Limb (tissue), 2 donors: ENCODE results near the gene DPP6.
"Not testable (repeated sequence)": the region's sequence is repeated elsewhere in the genome, so short reads cannot be mapped to it uniquely, and the experiment has no call there.

Source experiments
- DNase-seq, 2 donors: peaks; one replicate each; pipeline ENCODE4 v3.0.0-alpha.2; 2016; ENCODE audit errors: extremely low spot score in 2 of 2

The DPP6 gene

DNA sequence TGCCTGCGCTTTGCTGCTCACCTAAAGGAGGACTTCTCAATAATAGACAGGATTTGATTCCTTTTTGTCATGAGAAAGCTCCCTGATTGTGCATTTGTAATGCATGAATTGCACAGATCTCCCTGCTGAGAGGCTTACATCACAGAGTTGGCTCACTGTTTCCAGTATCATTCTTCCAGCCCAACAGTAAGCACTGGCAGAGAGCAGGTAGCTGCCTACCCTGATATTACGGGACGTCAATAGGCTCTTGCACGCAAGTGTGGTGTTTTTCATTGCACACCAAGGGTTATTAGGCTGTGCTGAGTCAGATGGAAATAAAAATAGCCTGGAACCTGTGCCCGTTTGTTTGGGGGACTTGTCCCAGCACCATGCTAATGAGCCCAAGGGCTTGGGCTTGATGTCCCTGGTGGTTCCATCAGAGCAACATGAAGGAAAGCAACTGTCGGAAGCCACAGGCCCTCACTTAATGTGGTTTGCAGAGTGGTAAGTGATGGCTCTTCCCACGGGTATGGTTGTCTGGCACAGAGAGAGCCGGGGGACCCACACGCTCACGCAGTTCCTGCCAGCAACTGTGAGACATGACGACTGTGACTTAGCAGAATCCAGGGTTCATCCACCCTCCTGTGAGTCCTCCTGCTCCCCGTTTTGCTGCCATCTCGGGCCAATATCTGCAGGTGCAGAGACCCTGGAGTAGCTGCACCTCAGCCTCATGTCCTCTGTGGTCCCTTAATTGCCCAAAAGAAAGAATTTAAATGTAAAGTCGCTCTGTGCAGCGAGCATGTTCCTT, 20.4 kb downstream of the DPP6 start:
- not testable (repeated sequence) for DNase-seq

DNA sequence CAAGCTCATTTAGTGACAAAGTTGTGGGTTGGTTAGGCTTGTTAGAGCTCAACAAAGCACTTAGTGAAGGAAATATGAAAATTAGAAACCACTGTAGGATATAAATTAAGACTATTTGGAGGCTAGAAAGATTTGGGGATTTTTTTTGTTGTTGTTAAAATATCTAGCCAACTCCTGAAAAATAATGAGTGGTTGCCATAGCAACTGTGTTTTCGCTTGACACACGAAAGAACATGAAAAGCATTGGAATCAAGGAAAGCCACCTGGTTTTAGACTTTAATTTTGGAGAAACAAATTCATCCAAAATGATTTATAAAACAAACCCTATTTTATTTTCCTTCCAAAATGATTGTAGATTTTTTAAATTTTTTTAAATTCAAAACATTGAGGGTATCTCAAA, 26.3 kb downstream of the DPP6 start:
- DNase-seq: not testable (repeated sequence)

DNA sequence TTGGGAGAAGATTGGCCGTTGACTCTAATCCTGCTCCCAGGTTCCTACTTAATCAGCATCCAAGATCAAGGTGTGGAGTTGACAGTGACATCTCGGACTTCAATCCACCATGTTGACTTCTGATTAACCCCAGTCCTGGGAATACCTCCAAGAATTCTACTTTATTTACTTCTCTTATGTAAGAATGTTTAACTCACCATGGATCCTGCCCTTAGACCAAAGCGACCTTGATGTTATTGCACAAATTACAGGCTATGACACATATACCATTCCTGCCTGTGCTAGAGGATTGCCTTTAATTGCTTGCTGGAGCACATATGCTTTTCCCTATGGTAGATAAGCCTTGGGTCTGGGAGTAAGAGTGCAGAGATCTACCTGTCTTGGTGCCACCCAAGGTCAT, 28.1 kb downstream of the DPP6 start:
- DNase-seq: not testable (repeated sequence)

DNA sequence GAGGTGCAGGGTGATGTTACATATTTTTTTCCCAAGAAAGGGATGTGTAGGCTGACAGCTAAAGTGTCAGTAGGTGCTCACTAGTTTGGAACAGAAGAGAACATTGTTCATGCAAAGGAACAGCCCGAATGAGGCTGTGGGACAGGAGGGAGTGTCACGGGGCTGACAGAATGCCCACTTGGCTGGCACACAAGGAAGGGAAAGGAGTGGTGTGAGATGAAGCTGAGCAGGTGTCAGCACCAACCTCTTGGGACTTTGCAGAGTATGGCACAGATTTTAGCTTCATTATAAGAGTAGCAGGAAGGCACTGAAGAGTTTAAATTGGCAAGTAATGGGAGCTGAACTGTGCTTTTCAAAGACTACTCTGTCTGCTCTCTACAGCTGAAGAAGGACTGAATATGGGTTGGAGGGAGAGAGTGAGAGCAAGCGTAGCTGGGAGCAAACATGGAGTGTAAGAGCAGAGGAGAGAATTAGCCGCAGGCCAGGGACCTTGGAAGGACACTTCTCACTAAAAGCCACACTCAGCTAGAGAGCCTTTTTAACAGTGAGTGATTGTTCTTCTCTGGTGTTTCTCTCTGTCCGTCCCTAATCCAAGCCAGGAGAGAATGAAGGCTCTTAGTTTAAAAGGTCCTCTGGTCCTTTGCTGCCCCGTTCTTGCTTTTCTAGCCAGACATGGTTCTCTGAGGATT, 35.0 kb downstream of the DPP6 start:
- DNase-seq: not testable (repeated sequence)

DNA sequence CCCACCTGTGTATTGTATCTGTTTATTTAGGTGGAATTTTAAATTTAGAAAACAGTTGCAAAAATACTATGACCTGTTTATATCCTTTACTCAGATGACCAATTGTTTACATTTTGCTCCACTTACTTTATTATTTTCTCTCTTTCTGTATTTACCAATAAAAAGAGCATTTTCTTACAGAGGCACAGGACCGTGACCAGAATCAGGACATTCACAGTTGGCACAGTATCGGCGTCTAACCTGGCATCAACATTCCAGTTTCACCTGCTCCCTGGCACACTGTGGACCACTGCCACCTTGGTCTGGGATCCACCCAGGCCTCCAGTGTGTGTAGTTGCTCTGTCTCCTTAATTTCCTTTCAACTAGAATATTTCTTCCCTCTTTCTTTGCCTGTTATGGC, 39.9 kb downstream of the DPP6 start:
- DNase-seq: not testable (repeated sequence)

DNA sequence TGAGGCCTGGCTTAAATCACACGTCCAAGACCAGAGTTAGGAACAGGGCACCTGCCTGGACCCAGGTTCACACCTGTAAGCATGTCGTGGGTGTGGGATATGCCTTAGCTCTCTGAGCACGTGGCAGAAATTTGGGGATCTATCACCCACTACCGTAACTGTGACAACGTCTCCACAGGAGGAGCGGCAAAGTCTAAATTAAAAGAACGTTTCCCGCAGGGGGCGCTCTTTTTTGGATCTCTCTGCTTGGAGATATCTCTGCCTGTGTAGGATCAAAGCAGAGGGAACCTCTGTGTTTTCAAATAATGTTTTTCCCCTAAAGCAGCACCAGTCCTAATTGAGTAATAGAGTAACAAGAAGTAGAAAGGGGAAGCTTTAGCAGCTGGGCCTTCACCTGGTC, 43.0 kb downstream of the DPP6 start:
- not testable (repeated sequence) for DNase-seq

DNA sequence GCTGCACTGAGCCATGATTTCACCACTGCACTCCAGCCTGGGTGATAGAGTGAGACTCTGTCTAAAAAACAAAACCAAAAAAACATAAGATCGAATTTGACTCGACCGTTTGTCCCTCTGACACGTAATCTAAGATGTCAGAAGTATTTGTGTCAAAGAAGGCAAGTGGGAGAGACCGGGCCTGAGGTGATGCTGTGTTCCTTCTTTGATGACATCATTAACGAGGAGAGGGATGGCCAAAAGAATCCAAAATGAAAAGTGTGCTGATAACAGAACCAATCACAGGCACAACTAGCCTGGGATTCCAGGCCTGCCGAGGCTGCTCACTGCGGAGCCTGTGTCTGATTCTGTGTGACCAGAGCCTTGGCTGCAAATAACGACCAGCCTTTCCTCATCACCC, 52.9 kb downstream of the DPP6 start:
- DNase-seq: not testable (repeated sequence)

DNA sequence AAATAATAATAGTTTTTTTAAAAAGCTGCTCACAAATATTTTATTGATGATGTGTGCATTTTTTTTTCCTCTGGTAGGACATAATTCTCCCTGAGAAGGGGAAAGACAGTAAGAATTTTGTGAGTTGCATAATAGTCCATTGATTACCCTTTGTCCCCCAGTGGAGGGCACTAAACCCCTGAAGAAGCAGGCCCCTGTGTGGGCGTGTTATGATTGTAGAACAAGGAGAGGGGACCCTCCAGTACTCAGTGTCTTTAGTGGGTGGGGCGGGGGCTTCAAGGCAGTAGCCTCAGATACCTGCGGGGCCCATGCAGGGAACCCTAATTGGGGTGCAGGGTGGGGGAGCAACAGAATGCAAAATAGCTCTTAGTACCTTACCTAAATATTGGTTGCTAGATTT, 57.4 kb downstream of the DPP6 start:
- not testable (repeated sequence) for DNase-seq

DNA sequence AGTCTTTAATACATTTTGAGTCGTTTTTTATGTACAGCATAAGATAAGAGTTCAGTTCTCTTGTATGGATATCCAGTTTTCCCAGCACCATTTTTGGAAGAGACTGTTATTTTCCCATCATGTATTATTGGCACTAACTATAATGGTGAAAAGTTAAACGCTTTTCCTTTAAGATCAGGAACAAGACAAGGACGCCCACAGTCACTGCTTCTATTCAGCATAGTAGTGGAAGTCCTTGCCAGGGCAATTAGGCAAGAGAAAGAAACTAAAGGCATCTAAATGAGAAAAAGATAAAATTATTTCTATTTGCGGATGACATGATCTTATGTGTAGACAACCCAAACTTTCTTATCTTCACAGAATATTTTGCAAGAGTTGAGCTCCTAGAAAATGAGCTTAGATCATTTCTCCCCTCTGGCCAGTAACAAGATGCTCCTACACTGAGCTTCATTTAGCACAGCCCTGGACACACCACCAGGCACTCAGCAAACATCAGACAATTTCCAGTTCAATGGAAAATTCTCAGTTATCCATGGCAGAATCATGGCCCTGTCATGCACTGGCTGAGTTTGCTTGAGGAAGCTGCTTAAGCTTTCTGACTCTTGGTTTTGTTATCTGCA, 61.6 kb downstream of the DPP6 start:
- not testable (repeated sequence) for DNase-seq

DNA sequence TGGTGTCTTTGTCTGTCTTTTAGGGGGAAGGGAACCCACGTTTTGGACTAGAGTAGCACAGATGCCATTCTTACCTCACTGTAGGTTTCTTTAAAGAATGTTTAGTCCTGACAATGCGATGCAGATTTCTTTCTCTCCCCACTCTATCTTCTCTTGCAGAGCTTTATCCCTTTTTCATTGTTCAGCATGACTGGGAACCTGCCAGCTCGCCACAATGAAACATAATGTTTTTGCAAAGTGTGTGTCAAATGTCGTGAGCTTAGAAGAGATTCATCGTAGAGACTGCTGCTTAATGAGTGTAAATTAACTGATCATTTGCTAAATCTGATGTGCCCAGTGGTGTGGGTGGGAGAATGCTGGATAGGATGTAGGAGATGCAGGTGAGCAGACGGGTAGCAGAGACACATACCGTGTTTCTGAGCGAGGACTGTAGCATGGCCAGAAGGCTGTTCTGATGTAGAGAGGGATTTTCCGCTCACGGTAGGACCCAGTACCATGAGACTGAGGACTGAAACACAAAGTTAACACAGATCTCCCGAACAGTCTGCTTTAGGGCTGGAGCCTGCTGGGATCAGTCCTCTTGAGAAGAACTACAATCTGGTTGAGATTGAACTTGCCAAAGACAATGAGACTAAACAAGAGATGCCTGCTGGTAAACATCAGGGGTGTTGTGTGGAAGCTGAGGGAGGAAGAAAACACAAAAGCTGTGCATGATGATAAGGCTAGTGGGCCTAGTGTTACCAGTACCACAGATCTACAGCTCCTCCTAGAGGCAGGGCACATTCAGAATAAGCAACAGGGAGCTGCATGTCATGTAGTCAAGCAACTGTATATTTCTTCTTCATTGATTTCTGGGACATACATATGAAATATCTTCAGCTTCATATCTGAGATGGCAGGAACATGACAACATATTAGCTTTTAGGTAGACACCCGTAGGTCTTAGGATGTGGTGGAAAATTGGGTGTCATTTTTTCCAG, 65.5 kb downstream of the DPP6 start:
- DNase-seq: not testable (repeated sequence)

DNA sequence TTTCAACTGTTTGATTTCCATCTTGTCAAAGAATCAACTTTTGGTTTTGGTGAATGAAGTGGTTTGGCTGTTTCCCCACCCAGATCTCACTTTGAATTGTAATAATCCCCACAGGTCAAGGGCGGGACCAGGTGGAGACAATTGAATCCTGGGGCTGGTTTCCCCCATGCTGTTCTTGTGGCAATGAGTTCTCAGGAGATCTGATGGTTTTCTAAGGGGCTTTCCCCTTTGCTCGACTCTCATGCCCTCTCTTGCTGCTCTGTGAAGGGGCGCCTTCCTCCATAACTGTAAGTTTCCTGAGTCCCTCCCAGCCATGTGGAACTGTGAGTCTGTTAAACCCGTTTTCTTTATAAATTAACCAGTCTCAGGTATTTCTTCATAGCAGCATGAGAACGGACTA, 68.6 kb downstream of the DPP6 start:
- DNase-seq: not testable (repeated sequence)

DNA sequence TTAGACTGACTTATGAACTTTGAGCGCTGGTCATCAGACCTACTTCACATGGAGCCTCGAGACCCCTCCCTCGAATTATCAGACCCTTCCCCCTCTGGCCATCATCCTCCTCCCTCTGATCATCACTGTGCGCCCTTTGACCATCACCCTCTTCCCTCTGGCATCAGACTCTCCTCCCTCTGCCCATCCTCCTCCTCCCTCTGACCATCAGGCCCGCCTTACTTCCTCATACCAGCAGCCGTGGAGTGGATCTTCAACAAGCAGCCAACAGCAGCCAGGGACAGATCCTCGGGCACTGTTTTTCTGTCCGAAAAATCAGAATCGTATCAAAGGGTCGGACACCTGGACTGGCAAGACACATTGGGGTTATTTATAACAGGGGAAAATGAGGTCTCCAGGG, 70.5 kb downstream of the DPP6 start:
- DNase-seq: not testable (repeated sequence)

DNA sequence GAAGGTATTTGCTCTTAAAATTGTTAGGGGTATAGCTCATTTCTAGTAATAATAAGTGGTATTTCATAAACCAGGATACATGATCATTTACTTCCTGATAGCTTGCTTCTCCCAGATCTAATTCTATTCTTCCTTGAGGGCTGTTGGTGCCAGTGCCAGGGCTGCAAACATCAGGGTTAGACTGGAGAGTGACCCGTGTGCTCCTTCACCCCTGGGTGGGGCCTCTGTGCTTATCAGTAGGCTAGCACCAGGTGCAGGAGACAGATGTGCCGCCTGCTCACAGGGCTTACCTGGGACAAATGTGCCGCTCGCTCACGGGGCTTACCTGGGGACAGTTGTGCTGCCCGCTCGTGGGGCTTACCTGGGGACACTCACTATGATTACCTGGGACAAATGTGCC, 71.2 kb downstream of the DPP6 start:
- DNase-seq: not testable (repeated sequence)

DNA sequence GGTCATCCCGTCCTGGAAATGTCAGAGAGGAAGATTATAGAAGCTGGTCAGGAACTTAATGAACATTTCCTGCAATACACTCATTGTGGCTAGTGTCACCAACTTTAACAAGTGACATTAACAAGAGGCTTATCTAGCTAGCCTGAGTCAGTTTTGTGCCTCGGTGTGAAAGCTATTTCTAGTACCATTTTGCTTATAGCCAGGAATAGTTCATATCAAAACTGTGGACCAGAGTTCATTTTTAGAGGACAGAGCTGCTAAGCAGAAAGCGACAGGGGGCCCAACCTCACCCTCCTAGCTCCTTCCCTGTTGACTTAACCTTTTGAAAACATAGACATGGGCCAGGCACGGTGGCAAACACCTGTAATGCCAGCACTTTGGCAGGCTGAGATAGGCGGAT, 76.9 kb downstream of the DPP6 start:
- DNase-seq: not testable (repeated sequence)

DNA sequence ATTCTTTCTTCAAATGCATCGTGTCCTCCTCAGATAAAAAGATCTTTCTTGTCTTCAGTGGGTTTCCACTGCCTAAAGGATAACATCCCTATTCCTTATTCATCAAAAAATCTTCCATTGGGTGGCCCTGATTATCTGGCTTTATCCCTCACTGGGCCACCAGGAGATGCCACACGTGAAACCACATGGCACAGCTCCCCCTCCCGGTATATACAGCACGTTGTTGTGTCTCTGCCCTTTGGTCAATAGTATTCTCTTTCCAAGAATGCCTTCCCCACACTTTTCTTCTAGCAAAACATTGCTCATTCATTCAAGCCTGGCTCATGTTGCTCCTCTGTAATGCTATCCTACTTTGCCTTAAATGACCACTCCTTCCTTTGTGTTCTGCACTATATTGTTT, 80.4 kb downstream of the DPP6 start:
- DNase-seq: not testable (repeated sequence)

DNA sequence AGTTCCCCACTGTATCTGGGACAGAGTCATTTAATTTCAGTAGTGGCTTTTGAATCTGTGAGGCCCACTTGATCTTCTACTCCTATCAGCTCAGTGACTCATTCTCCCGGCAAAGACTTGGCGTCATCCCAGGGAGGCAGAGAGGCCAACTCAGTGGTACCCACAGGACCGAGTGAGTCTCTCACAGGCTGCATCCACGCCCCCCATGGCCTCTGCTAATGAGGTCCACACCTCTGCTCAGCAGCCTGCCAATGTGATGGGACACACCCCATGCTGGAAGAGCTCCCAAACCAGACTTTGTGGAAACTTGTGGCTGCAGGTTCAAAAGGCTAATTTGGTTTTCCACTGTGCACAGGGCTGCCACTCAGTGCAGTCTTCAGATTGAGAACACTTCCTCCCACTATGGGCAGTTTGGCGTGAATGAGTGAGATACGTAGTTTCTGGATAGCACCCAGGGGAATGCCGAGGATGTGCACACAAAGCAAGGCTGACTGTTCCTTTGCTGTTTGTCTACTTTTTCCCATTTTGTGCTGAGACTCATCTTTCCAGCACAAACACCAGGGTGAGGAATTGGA, 81.6 kb downstream of the DPP6 start:
- DNase-seq: not testable (repeated sequence)

DNA sequence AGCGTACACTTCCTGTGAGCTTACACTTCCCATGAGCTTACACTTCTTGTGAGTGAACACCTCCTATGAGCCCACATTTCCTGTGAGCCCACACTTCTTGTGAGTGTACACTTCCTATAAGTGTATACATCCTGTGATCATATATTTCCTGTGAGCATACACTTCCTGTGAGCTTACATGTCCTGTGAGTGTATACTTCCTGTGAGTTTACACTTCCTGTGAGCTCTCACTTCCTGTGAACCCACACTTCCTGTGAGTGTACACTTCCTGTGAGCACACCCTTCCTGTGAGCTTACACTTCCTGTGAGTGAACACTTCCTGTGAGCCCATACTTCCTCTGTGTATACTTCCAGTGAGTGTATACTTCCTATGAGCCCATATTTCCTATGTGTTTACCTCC, 82.5 kb downstream of the DPP6 start:
- not testable (repeated sequence) for DNase-seq

DNA sequence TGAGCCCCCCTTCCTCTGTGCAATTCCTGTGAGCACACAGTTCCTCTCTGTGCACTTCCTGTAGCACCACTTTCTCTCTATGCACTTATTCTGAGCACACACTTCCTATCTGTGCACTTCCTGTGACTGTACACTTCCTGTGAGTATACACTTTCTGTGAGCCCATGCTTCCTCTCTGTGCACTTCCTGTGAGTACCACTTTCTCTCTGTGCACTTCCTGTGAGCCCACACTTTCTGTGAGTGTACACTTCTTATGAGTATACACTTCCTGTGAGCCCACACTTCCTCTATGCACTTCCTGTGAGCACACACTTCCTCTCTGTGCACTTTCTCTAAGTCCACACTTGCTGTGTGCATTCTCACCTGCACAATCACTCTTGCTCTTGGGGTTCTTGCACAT, 83.4 kb downstream of the DPP6 start:
- not testable (repeated sequence) for DNase-seq

DNA sequence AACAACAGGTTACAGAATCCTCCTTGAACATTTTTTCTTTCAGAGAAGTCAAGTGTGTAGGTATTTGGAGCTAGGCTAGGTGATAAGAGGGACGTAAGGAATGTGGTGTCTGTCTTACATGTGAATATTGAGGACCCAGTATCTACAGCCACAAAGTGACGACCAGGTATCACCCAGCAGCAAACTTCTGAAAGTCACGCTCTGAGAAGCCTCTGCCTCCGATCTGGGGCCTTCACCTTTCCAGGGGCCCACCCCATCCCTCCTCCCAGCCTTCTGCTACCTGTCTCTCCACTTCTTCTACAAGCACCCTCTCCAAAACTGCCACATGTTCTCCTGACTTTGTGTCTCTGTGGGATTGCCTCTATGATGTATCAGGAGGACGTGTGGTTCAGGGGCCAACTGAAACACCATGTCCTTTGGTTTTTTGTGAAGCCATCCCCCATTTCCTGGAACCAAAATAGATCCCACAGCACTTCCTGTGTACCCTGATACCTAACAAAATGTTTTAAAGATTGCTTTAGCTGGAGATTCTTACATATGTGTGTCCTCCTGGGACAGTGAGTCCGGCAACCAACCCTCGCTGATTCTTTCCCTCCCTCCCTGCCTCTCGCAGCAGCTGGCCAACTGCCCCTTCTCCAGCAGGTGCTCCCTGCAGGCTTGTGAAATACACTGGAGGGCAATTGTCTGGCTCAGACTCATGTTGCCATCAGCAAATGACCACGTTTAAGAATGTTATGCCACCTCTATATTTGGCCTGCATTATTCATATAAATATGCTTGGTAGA, 93.9 kb downstream of the DPP6 start:
- DNase-seq: not testable (repeated sequence)

DNA sequence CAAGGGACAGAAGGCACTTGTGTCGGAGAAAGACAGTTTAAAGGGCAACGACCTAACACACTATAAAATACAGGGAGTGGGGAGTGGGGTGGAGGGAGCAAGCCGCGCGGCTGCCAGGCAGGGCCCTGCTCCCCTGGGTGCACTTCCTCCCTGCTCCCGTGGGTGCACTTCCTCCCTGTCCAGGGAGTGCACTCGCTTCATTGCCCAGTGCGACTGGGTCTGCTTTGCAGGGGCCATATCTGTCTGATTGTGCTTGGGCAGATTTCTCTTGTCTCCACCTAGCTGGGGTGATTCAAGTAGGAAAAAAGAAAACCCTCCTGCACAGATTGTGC, 94.5 kb downstream of the DPP6 start:
- DNase-seq: not testable (repeated sequence)
